GM23338 (cell line): ENCODE data around the gene ITFG1. TPM values are rescaled to one million over a fixed set of nuclear protein-coding genes. Genes with fewer than 3 reads are reported as not detected.

Source experiments
- ATAC-seq: fragments of 200-7000 bp; cut with Tn5 transposase; 3 replicates; pipeline ENCODE4 v1.9.1; 2020
- DNase-seq: peaks from one replicate; pipeline ENCODE4 v3.0.0-alpha.2; 2015; ENCODE audit warnings: low spot score
- H2AFZ ChIP-seq: fragments of 200-600 bp; sonication (generic); 2 replicates; pipeline ENCODE4 v1.8.0; 2016; ENCODE audit warnings: antibody characterized with exemption, mild to moderate bottlenecking, moderate library complexity
- H3F3A ChIP-seq: fragments of 200-600 bp; sonication (generic); replicated peaks from 2 replicates; pipeline ENCODE4 v1.8.0; 2017; ENCODE audit warnings: antibody characterized with exemption, mixed run types, low read depth
- H3K27ac ChIP-seq: fragments of 200-600 bp; sonication (generic); 2 replicates; pipeline ENCODE4 v1.6.1; 2016; ENCODE audit warnings: low read depth
- H3K27me3 ChIP-seq: fragments of 200-600 bp; sonication (generic); 2 replicates; pipeline ENCODE4 v1.8.0; 2016; ENCODE audit warnings: mild to moderate bottlenecking, mixed run types, moderate library complexity; ENCODE audit not compliant: insufficient read depth
- H3K36me3 ChIP-seq: fragments of 200-600 bp; sonication (generic); 2 replicates; pipeline ENCODE4 v1.8.0; 2016; ENCODE audit warnings: mild to moderate bottlenecking; ENCODE audit not compliant: insufficient read depth
- H3K4me1 ChIP-seq: fragments of 200-600 bp; sonication (generic); 2 replicates; pipeline ENCODE4 v1.8.0; 2016; ENCODE audit warnings: mild to moderate bottlenecking, moderate library complexity; ENCODE audit not compliant: insufficient read depth
- H3K4me2 ChIP-seq: fragments of 200-600 bp; sonication (generic); 2 replicates; pipeline ENCODE4 v1.7.1; 2017; ENCODE audit warnings: mixed run types
- H3K4me3 ChIP-seq: fragments of 200-600 bp; sonication (generic); 2 replicates; pipeline ENCODE4 v1.6.1; 2016; ENCODE audit warnings: mixed run types
- H3K79me2 ChIP-seq: fragments of 200-600 bp; sonication (generic); replicated peaks from 2 replicates; pipeline ENCODE4 v1.8.0; 2017; ENCODE audit warnings: mild to moderate bottlenecking; ENCODE audit not compliant: insufficient read depth
- H3K9me2 ChIP-seq: fragments of 200-600 bp; sonication (generic); 2 replicates; pipeline ENCODE4 v1.8.0; 2017; ENCODE audit not compliant: insufficient read depth
- H4K20me1 ChIP-seq: fragments of 200-600 bp; sonication (generic); replicated peaks from 2 replicates; pipeline ENCODE4 v1.8.0; 2017; ENCODE audit warnings: mild to moderate bottlenecking; ENCODE audit not compliant: insufficient read depth
- H3K27ac Mint-ChIP-seq: 2 replicates; pipeline ENCODE4 v1.8.0; 2020; ENCODE audit warnings: inconsistent platforms, mild to moderate bottlenecking, moderate library complexity, mixed read lengths
- H3K27me3 Mint-ChIP-seq: 3 replicates; pipeline ENCODE4 v1.8.0; 2022; ENCODE audit warnings: low read depth, mild to moderate bottlenecking, moderate library complexity, mixed read lengths, inconsistent platforms; ENCODE audit not compliant: insufficient read depth, poor library complexity
- H3K36me3 Mint-ChIP-seq: 3 replicates; pipeline ENCODE4 v1.8.0; 2021; ENCODE audit warnings: low read depth, mild to moderate bottlenecking, inconsistent platforms, moderate library complexity, mixed read lengths
- H3K4me1 Mint-ChIP-seq: 3 replicates; pipeline ENCODE4 v1.8.0; 2020; ENCODE audit warnings: mild to moderate bottlenecking, inconsistent platforms, mixed read lengths
- H3K4me3 Mint-ChIP-seq: 3 replicates; pipeline ENCODE4 v1.8.0; 2021; ENCODE audit warnings: moderate library complexity, mild to moderate bottlenecking, inconsistent platforms, mixed read lengths
- H3K9me3 Mint-ChIP-seq: 3 replicates; pipeline ENCODE4 v1.8.0; 2020; ENCODE audit warnings: moderate library complexity, mild to moderate bottlenecking, inconsistent platforms, mixed read lengths
- CREB1 ChIP-seq: fragments of 250-450 bp; sonication (Bioruptor Pico); IDR thresholded peaks from 2 replicates; pipeline ENCODE4 v1.5.0; 2020; ENCODE audit warnings: low read depth, mild to moderate bottlenecking, moderate library complexity
- ETS1 ChIP-seq: IDR thresholded peaks from 2 replicates; pipeline ENCODE4 v1.6.1; 2016; ENCODE audit warnings: antibody characterized with exemption
- EZH2phosphoT487 ChIP-seq: fragments of 200-600 bp; sonication (generic); IDR thresholded peaks from one replicate; pipeline ENCODE4 v1.8.1; 2018; ENCODE audit warnings: antibody characterized with exemption; ENCODE audit not compliant: unreplicated experiment
- JUNB ChIP-seq: IDR thresholded peaks from one replicate; pipeline ENCODE4 v1.6.1; 2016; ENCODE audit warnings: antibody characterized with exemption; ENCODE audit not compliant: unreplicated experiment
- NANOG ChIP-seq: IDR thresholded peaks from 2 replicates; pipeline ENCODE4 v1.6.1; 2016; ENCODE audit warnings: antibody characterized with exemption, borderline replicate concordance
- REST ChIP-seq: IDR thresholded peaks from one replicate; pipeline ENCODE4 v1.6.1; 2018; ENCODE audit warnings: antibody characterized with exemption; ENCODE audit not compliant: unreplicated experiment
- STAT1 ChIP-seq: IDR thresholded peaks from one replicate; pipeline ENCODE4 v1.6.1; 2016; ENCODE audit warnings: antibody characterized with exemption; ENCODE audit not compliant: unreplicated experiment
- ZNF114 ChIP-seq: fragments of 250-450 bp; sonication (Bioruptor Pico); IDR thresholded peaks from 2 replicates; pipeline ENCODE4 v1.5.0; 2020; ENCODE audit warnings: mild to moderate bottlenecking, moderate library complexity
- polyA plus RNA-seq: library from polyadenylated mRNA; unstranded; fragments of >200 nt; fragmentation: Nextera tagmentation; extraction: Ambion mirVana; gene quantifications from 2 replicates; pipeline ENCODE4 v1.2.1, GENCODE V29; 2016
- total RNA-seq: library from RNA; depleted of rRNA; stranded (reverse); fragments of >200 nt; shearing (Covaris generic); gene quantifications from 2 replicates; pipeline ENCODE4 v1.2.3, GENCODE V29; 2014
- TF ChIP-seq, protein P1 (sequence below), 2 experiments: fragments of 200-600 bp in 1 of 2; sonication (generic) in 1 of 2; conservative IDR thresholded peaks; 2 replicates each; pipeline versions ENCODE4 v1.5.1 to v1.6.1; 2016 to 2017; ENCODE audit warnings: antibody characterized with exemption in 2 of 2, low read depth in 2 of 2, mild to moderate bottlenecking in 2 of 2, moderate library complexity in 1 of 2

The ITFG1 gene
- total and polyA plus RNA-seq, 2 experiments from 2014 or later: 18.5 to 26.9 TPM

DNA sequence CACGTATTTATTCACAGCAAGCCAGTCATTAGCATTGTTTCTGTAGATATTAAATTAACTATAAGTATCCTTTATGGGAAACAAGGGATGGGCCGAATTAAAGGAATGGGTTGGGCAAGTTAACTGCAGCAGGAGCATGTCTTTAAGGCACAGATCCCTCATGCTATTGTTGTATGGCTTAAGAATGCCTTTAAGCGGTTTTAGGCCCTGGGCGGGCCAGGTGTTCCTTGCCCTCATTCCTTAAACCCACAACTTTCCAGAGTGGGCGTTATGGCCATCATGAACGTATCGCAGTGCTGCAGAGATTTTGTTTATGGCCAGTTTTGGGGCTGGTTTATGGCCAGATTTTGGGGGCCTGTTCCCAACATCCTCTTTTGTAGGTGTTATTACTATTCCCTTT is 9.3 kb upstream of the ITFG1 start:
- no peaks in the 10 kb centered on the region for H3K36me3 ChIP-seq
- no peaks in the 10 kb centered on the region for H3F3A ChIP-seq
- H3K4me2 ChIP-seq: no peak overlapping the region
- no peak for TF ChIP-seq CREB1 (CRISPR knock-in tag)
- no peak for TF ChIP-seq EZH2phosphoT487
- no peak for TF ChIP-seq REST
- no peak for TF ChIP-seq ETS1
- TF ChIP-seq NANOG: no peak
- TF ChIP-seq STAT1: no peak
- H3K9me2 ChIP-seq: no peaks in the 10 kb centered on the region
- Mint-ChIP-seq H3K9me3 (no peaks in the 10 kb centered on the region), H3K4me3 (no peak overlapping the region), H3K27ac (no peak overlapping the region), H3K4me1 (peaks cover 8% of the 10 kb centered on the region; the same call in 2 of the 3 replicates), H3K27me3 (peaks cover 4% of the 10 kb centered on the region), H3K36me3 (no peaks in the 10 kb centered on the region)
- H3K4me1 ChIP-seq: no peaks in the 10 kb centered on the region
- no peak overlapping the region for H2AFZ ChIP-seq
- no peaks in the 10 kb centered on the region; the same call in 1 of the 2 replicates for H4K20me1 ChIP-seq
- H3K27me3 ChIP-seq: no peaks in the 10 kb centered on the region
- no peak overlapping the region for H3K4me3 ChIP-seq
- no peak overlapping the region for H3K27ac ChIP-seq
- ATAC-seq: no peak
- no peak for DNase-seq
- H3K79me2 ChIP-seq: peaks cover 33% of the 10 kb centered on the region

GRCh38 chr16:47469227-47469626 is 8.4 kb upstream of the ITFG1 start:
- Mint-ChIP-seq H3K27me3 (peaks cover 4% of the 10 kb centered on the region), H3K36me3 (no peaks in the 10 kb centered on the region), H3K4me3 (no peak overlapping the region), H3K9me3 (no peaks in the 10 kb centered on the region), H3K27ac (no peak overlapping the region), H3K4me1 (peaks cover 8% of the 10 kb centered on the region; the same call in 2 of the 3 replicates)
- no peaks in the 10 kb centered on the region; the same call in 1 of the 2 replicates for H4K20me1 ChIP-seq
- no peak overlapping the region for H2AFZ ChIP-seq
- H3K4me1 ChIP-seq: peaks cover 3% of the 10 kb centered on the region; the same call in 1 of the 2 replicates
- no peak overlapping the region for H3K27ac ChIP-seq
- no peak overlapping the region for H3K4me2 ChIP-seq
- H3K36me3 ChIP-seq: no peaks in the 10 kb centered on the region
- no peak overlapping the region for H3K4me3 ChIP-seq
- peaks cover 34% of the 10 kb centered on the region for H3K79me2 ChIP-seq
- ATAC-seq (no peak), DNase-seq (no peak)
- no peaks in the 10 kb centered on the region for H3K9me2 ChIP-seq
- no peaks in the 10 kb centered on the region for H3K27me3 ChIP-seq
- H3F3A ChIP-seq: no peaks in the 10 kb centered on the region
- TF ChIP-seq ZNF114 (CRISPR knock-in tag): no peak
- TF ChIP-seq, protein P1, sequence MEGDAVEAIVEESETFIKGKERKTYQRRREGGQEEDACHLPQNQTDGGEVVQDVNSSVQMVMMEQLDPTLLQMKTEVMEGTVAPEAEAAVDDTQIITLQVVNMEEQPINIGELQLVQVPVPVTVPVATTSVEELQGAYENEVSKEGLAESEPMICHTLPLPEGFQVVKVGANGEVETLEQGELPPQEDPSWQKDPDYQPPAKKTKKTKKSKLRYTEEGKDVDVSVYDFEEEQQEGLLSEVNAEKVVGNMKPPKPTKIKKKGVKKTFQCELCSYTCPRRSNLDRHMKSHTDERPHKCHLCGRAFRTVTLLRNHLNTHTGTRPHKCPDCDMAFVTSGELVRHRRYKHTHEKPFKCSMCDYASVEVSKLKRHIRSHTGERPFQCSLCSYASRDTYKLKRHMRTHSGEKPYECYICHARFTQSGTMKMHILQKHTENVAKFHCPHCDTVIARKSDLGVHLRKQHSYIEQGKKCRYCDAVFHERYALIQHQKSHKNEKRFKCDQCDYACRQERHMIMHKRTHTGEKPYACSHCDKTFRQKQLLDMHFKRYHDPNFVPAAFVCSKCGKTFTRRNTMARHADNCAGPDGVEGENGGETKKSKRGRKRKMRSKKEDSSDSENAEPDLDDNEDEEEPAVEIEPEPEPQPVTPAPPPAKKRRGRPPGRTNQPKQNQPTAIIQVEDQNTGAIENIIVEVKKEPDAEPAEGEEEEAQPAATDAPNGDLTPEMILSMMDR (conservative IDR thresholded peaks at IDR 0.05; ENCODE audit: low read depth in 2 of 2): no peak
- no peak for TF ChIP-seq REST
- TF ChIP-seq ETS1: no peak
- no peak for TF ChIP-seq CREB1 (CRISPR knock-in tag)
- TF ChIP-seq JUNB: no peak
